KMS-11 (cell line): ENCODE data around the gene OS9.

ENCODE experiments used
- H2AFZ ChIP-seq: fragments of 200-600 bp; sonication (generic); 2 replicates; pipeline ENCODE4 v1.6.1; 2016; ENCODE audit warnings: antibody characterized with exemption, mixed run types, low read depth
- H3K27ac ChIP-seq: fragments of 200-600 bp; sonication (generic); 2 replicates; pipeline ENCODE4 v1.6.1; 2016; ENCODE audit warnings: mild to moderate bottlenecking, mixed run types
- H3K27me3 ChIP-seq: fragments of 200-600 bp; sonication (generic); 2 replicates; pipeline ENCODE4 v1.6.1; 2017; ENCODE audit warnings: mild to moderate bottlenecking, low read depth, mixed run types, moderate library complexity; ENCODE audit not compliant: insufficient read depth
- H3K36me3 ChIP-seq: fragments of 200-600 bp; sonication (generic); 2 replicates; pipeline ENCODE4 v1.6.1; 2017; ENCODE audit warnings: mild to moderate bottlenecking, mixed run types; ENCODE audit not compliant: insufficient read depth
- H3K4me1 ChIP-seq: fragments of 200-600 bp; sonication (generic); 2 replicates; pipeline ENCODE4 v1.6.1; 2016; ENCODE audit warnings: mild to moderate bottlenecking, low read depth, mixed run types; ENCODE audit not compliant: poor library complexity, severe bottlenecking
- H3K4me2 ChIP-seq: fragments of 200-600 bp; sonication (generic); 2 replicates; pipeline ENCODE4 v1.7.0; 2016; ENCODE audit warnings: mild to moderate bottlenecking, mixed run types
- H3K4me3 ChIP-seq: fragments of 200-600 bp; sonication (generic); IDR thresholded peaks from 2 replicates; pipeline ENCODE4 v1.6.1; 2017; ENCODE audit warnings: low read depth, low read length, mixed read lengths; ENCODE audit not compliant: insufficient read depth
- H3K79me2 ChIP-seq: fragments of 200-600 bp; sonication (generic); 2 replicates; pipeline ENCODE4 v1.6.1; 2016; ENCODE audit warnings: low read depth, mixed run types; ENCODE audit not compliant: insufficient read depth
- H3K9ac ChIP-seq: fragments of 200-600 bp; sonication (generic); 2 replicates; pipeline ENCODE4 v1.6.1; 2016; ENCODE audit warnings: mild to moderate bottlenecking, mixed run types
- H4K20me1 ChIP-seq: fragments of 200-600 bp; sonication (generic); 2 replicates; pipeline ENCODE4 v1.6.1; 2016; ENCODE audit warnings: mild to moderate bottlenecking, mixed run types; ENCODE audit not compliant: insufficient read depth
- TF ChIP-seq, protein P1 (sequence below): fragments of 200-600 bp; sonication (generic); conservative IDR thresholded peaks from 2 replicates; pipeline ENCODE4 v1.6.1; 2017; ENCODE audit warnings: low read depth, mild to moderate bottlenecking, antibody characterized with exemption, low read length, moderate library complexity, mixed read lengths

Gene OS9

DNA sequence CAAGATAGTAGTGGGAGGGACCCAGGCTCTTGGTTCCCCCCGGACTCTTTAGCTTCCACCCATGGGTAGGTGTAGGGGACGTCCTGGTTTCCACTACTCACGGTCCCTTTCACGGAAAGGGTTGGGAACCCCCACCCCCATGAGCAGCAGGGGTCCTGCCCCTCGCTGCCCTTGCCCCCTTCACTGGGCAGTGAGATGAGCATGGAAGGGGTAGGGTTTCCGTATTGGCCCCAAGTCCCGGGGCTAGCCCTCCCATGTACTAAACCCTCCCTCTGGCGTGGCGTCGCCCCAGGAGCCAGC, 31.9 kb downstream of the OS9 start:
- H3K27ac ChIP-seq, result no peak overlapping the region
- peaks cover 9% of the 10 kb centered on the region; the same call in 1 of the 2 replicates for H3K27me3 ChIP-seq
- no peak overlapping the region for H3K4me3 ChIP-seq
- H3K4me1 ChIP-seq, result no peaks in the 10 kb centered on the region
- no peak overlapping the region for H3K4me2 ChIP-seq
- no peaks in the 10 kb centered on the region for H3K36me3 ChIP-seq
- H3K79me2 ChIP-seq, result no peaks in the 10 kb centered on the region
- TF ChIP-seq, protein P1, sequence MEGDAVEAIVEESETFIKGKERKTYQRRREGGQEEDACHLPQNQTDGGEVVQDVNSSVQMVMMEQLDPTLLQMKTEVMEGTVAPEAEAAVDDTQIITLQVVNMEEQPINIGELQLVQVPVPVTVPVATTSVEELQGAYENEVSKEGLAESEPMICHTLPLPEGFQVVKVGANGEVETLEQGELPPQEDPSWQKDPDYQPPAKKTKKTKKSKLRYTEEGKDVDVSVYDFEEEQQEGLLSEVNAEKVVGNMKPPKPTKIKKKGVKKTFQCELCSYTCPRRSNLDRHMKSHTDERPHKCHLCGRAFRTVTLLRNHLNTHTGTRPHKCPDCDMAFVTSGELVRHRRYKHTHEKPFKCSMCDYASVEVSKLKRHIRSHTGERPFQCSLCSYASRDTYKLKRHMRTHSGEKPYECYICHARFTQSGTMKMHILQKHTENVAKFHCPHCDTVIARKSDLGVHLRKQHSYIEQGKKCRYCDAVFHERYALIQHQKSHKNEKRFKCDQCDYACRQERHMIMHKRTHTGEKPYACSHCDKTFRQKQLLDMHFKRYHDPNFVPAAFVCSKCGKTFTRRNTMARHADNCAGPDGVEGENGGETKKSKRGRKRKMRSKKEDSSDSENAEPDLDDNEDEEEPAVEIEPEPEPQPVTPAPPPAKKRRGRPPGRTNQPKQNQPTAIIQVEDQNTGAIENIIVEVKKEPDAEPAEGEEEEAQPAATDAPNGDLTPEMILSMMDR, result no peak
- no peaks in the 10 kb centered on the region for H4K20me1 ChIP-seq
- no peak overlapping the region for H2AFZ ChIP-seq
- no peak overlapping the region for H3K9ac ChIP-seq

DNA sequence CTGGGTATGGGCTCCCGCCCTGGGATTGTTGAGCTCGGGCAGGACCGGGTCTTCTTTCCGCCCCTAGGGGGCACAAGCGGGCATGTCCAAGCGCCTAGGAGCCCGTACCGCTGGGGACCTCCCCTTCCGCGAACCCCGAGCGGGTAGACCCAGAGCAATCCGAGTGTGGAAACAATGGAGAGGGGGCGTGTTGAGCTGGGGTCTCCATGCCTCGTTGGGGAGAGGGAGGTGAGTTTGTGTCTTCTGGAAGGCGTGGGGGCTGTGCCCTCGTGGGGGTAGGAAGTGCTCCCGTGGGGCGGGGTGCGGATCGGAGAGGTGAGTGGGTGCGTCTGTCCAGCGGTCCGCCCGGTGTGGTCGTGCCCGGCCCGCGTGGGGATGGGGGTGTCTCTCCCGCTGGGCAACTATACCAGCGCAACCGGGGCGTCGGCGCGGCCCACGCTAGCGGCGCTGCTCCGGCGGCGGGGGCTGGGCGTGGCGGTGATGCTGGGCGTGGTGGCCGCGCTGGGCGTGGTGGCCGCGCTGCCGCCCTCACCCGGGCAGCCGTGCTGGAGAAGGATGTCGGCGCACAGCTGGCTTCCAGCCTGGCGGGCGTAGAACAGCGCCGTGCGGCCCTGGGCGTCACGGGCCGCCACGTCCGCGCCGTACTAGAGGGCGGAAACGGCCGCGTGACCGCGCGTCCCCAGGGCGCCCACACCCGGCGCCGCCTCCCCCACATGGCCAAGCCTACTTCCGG, 32.4 kb downstream of the OS9 start:
- no peak overlapping the region for H3K9ac ChIP-seq
- H3K27me3 ChIP-seq, result peaks cover 14% of the 10 kb centered on the region; the same call in 1 of the 2 replicates
- H3K4me1 ChIP-seq, result no peaks in the 10 kb centered on the region
- no peak overlapping the region for H3K27ac ChIP-seq
- no peak overlapping the region for H3K4me2 ChIP-seq
- no peaks in the 10 kb centered on the region for H3K36me3 ChIP-seq
- TF ChIP-seq, protein P1, result peak; percentile 63
- no peaks in the 10 kb centered on the region for H4K20me1 ChIP-seq
- H3K4me3 ChIP-seq, result no peak overlapping the region
- no peak overlapping the region for H2AFZ ChIP-seq
- no peaks in the 10 kb centered on the region for H3K79me2 ChIP-seq

DNA sequence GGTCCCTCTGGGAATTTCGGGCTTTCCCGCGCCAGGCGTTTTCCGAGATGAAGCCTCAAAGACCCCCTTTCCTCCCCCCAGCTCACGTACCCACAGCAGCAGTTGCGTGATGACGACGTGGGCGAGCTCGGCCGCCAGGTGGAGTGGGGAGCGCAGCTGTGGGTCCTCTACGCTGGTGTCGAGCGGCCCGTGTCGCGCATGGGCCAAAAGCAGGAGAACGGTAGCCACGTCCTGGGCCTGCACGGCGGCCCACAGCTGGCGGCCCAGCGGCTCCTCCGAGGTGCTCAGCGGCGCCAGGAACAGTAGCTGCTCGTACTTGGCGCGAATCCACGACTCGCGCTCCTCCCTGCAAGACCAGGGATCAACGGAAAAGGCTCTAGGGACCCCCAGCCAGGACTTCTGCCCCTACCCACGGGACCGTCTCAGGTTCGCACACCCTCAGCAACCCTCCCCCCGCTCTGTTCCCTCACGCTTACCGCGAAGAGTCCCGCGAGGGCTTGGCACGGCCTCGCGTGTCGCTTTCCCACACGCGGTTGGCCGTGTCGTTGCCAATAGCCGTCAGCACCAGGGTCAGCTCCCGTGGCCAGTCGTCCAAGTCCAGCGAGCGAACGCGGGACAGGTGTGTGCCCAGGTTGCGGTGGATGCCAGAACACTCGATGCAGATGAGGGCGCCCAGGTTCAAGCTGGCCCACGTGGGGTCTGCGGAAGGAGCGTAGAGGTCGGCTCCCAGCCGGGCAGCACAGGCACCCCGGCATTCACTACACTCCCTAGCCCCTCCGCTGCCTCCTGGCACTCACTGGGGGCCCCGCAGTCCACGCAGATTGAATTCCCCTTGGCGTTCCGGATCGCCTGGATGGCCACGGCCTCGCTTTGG, 33.2 kb downstream of the OS9 start:
- Histone ChIP-seq H3K79me2 (no peaks in the 10 kb centered on the region), H3K4me1 (no peaks in the 10 kb centered on the region), H3K27me3 (peaks cover 17% of the 10 kb centered on the region; the same call in 1 of the 2 replicates), H3K9ac (no peak overlapping the region), H2AFZ (no peak overlapping the region), H4K20me1 (no peaks in the 10 kb centered on the region), H3K36me3 (no peaks in the 10 kb centered on the region), H3K4me3 (no peak overlapping the region), H3K27ac (no peak overlapping the region), H3K4me2 (no peak overlapping the region)
- TF ChIP-seq, protein P1, result no peak

DNA sequence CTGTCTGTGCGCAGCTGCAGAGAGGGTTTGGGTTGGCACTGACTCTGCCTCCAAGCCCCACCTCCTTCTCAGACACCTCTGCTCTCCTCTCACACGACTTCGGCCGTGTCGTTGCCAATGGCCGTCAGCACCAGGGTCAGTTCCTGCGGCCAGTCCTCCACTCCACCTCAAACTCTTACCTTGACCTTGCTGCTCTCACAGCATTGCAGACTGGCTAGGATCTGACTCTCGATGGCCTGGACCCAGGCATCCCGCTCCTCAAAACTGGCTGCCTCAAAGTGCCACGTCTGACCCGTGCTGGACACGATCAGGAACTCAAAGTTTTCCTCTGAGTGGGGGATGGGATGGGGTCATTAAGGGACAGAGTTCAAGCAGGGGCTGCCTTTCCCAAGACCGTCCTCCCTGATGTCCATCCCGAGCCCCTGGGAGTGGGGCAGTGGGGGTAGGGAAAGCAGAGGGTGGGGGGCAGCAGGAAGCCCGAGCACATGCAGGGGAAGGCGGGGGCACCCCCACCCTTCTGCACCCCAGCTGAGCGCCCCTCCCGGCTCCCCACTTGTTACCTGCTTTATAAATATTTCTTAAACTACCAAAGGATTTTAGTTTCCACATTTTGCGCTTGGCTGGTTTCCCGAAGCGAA, 33.9 kb downstream of the OS9 start:
- no peaks in the 10 kb centered on the region for H3K79me2 ChIP-seq
- no peaks in the 10 kb centered on the region for H3K36me3 ChIP-seq
- no peak overlapping the region for H3K27ac ChIP-seq
- H2AFZ ChIP-seq, result no peak overlapping the region
- H3K4me2 ChIP-seq, result no peak overlapping the region
- H3K4me1 ChIP-seq, result no peaks in the 10 kb centered on the region
- peaks cover 17% of the 10 kb centered on the region; the same call in 1 of the 2 replicates for H3K27me3 ChIP-seq
- H3K9ac ChIP-seq, result no peak overlapping the region
- H3K4me3 ChIP-seq, result no peak overlapping the region
- TF ChIP-seq, protein P1, result no peak
- no peaks in the 10 kb centered on the region for H4K20me1 ChIP-seq
